BE2C (cell line): ENCODE measurements around the gene SFXN4.
"Not testable (repeated sequence)": the region's sequence is repeated elsewhere in the genome, so short reads cannot be mapped to it uniquely, and the experiment has no call there.

Experiments used
- DNase-seq: peaks from one replicate; pipeline ENCODE4 v3.0.0-alpha.2; 2020
- H3K27me3 ChIP-seq: fragments of 250-450 bp; sonication (Bioruptor Pico); 2 replicates; pipeline ENCODE4 v1.5.1; 2020; ENCODE audit warnings: mild to moderate bottlenecking
- H3K36me3 ChIP-seq: fragments of 250-450 bp; sonication (Bioruptor Pico); 2 replicates; pipeline ENCODE4 v1.5.1; 2020; ENCODE audit warnings: mild to moderate bottlenecking
- H3K4me1 ChIP-seq: fragments of 250-450 bp; sonication (Bioruptor Pico); 2 replicates; pipeline ENCODE4 v1.5.1; 2020
- H3K4me3 ChIP-seq: 2 replicates; pipeline ENCODE4 v1.5.1; 2011; ENCODE audit warnings: low read depth, low read length
- H3K9me3 ChIP-seq: fragments of 250-450 bp; sonication (Bioruptor Pico); 2 replicates; pipeline ENCODE4 v1.5.1; 2020
- TF ChIP-seq, protein P1 (sequence below): IDR thresholded peaks from 2 replicates; pipeline ENCODE4 v1.5.1; 2012; ENCODE audit warnings: mild to moderate bottlenecking, low read depth, low read length

SFXN4 gene

DNA sequence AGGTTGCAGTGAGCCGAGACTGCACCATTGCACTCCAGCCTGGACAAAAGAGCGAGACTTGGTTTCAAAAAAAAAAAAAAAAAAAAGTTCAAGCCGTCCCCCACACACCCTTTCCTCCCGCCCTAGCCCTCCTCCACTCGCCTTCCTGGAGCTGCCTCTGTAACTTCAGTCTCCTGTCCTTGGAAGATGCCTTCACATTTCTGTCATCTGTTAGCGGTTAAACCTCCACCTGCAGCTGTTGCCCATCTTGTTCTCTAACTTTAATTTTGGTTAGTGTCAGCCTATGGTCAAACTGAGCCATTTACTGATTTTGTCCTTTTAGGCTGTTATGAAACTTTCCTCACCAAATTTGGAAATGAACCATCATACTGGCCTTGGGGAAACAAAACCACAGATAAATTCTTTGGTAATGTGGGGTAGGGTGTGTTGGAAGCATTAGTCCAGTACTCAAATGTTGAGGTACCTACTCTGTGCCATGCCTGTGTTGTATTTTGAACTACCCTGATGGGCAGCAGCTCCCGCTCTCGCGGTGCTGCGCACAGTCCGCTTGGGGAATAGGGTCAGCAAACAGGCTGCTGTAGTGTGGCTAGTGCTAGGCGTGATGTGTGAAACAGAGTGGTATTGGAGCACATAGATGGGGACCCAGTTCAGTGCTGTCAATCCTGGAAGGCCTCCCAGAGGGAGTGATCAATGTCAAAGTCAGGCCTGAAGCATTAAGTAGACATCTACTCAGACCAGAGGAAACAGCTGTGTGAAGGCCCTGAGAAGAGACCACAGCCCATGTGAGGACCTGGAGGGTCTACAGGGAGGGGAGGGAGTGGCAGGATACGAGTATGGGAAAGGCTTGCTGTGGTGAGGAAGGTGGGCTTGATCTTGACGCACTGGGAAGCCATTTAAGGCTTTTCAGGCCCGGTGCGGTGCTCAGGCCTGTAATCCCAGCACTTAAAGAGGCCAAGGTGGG lies 26.9 kb downstream of the SFXN4 start:
- Histone ChIP-seq H3K9me3 (no peaks in the 10 kb centered on the region), H3K4me3 (no peak overlapping the region), H3K27me3 (no peaks in the 10 kb centered on the region), H3K36me3 (peaks cover 23% of the 10 kb centered on the region), H3K4me1 (peaks cover under 1% of the 10 kb centered on the region; the same call in 1 of the 2 replicates)
- TF ChIP-seq, protein P1, sequence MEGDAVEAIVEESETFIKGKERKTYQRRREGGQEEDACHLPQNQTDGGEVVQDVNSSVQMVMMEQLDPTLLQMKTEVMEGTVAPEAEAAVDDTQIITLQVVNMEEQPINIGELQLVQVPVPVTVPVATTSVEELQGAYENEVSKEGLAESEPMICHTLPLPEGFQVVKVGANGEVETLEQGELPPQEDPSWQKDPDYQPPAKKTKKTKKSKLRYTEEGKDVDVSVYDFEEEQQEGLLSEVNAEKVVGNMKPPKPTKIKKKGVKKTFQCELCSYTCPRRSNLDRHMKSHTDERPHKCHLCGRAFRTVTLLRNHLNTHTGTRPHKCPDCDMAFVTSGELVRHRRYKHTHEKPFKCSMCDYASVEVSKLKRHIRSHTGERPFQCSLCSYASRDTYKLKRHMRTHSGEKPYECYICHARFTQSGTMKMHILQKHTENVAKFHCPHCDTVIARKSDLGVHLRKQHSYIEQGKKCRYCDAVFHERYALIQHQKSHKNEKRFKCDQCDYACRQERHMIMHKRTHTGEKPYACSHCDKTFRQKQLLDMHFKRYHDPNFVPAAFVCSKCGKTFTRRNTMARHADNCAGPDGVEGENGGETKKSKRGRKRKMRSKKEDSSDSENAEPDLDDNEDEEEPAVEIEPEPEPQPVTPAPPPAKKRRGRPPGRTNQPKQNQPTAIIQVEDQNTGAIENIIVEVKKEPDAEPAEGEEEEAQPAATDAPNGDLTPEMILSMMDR, result no peak
- no peak for DNase-seq

- H3K36me3 ChIP-seq, result peaks cover 23% of the 10 kb centered on the region
- not testable (repeated sequence) for H3K27me3 ChIP-seq, H3K4me3 ChIP-seq, DNase-seq, H3K9me3 ChIP-seq, H3K4me1 ChIP-seq
- TF ChIP-seq, protein P1, result 0 out of 2 replicates have a peak, but pooled peaks have one; percentile 11
Observed at GRCh38 chr10:119137878-119138277, 27.6 kb downstream of the SFXN4 start.

DNA sequence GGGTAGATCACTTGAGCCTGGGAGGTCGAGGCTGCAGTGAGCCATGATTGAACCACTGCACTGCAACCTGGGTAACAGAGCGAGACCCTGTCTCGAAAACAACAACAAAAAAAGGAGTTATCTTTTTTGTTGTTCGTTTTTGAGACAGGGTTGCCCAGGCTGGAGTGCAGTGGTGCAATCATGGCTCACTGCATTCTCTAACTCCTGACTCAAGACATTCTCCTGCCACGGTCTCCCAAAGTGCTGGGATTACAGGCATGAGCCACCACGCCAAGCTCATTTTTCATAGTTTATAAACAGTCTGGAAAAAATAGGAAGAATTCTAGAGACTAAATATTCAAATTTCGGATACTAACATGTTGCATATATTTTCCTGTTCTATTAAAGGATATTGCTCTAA lies 29.4 kb downstream of the SFXN4 start:
- no peaks in the 10 kb centered on the region for H3K9me3 ChIP-seq
- peaks cover 20% of the 10 kb centered on the region for H3K36me3 ChIP-seq
- no peak overlapping the region for H3K4me3 ChIP-seq
- no peak for DNase-seq
- H3K4me1 ChIP-seq, result no peaks in the 10 kb centered on the region
- TF ChIP-seq, protein P1, result no peak
- no peaks in the 10 kb centered on the region for H3K27me3 ChIP-seq

DNA sequence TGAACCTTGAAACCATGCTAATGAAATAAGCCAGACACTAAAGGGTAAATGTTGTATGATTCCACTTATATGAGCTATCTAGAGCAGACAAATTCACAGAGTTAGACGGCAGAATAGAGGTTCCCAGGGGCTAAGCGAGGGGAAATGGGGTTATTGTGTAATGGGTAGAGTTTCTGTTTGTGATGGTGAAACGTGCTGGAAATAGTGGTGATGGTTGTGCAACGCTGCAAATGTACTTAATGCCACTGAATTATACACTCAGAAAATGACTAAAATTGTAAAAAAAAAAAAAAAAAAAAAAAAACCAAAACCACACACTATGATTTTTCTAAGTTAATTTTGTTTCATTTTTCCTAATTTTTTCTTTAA lies 30.0 kb downstream of the SFXN4 start:
- no peak overlapping the region for H3K4me3 ChIP-seq
- H3K9me3 ChIP-seq, result no peaks in the 10 kb centered on the region
- DNase-seq, result no peak
- no peaks in the 10 kb centered on the region for H3K4me1 ChIP-seq
- H3K27me3 ChIP-seq, result no peaks in the 10 kb centered on the region
- TF ChIP-seq, protein P1, result no peak
- H3K36me3 ChIP-seq, result peaks cover 17% of the 10 kb centered on the region

GRCh38 chr10:119133949-119134348 lies 31.6 kb downstream of the SFXN4 start:
- no peaks in the 10 kb centered on the region for H3K9me3 ChIP-seq
- H3K27me3 ChIP-seq, result no peaks in the 10 kb centered on the region
- H3K4me3 ChIP-seq, result no peak overlapping the region
- H3K4me1 ChIP-seq, result no peaks in the 10 kb centered on the region
- no peak for DNase-seq
- peaks cover 10% of the 10 kb centered on the region for H3K36me3 ChIP-seq
- TF ChIP-seq, protein P1, result no peak

DNA sequence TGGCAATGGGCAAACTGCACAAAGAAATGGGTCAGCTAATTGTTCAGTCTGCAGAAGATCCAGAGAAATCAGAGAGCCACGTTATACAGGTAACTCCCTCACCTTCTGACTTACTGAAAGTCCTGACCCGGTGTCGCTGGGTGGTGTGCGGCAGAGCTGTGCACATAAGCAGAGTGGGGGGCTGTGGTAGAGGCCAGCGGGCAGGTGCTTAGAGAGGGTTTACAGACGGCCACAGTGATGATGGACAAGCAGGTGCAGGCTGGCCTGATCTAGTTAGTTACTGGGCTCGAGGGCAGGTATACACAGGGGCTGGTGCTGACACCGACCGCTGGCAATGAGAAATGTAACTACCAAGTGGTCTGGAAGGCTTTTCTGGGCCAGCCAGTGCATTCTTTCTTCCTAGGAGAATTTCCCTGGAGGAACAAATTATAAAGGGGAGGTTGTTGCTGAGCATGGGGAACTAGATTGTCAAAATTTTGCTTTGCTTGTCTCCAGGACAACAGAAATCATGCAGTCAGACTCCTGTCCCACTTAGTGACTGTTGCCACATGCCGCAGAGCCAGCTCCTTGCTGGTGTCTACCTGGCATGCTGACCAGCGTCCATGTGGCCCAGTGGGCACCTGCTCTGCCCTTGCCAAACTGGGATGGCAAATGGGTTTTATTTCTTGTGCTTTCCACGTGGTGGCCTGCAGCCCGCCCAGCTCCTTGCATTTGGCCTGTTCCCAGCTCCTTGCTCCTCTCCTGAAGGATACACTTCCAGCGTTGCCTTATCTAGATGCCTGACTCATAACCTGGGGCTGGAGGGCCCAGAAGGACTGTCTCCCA lies 32.8 kb downstream of the SFXN4 start:
- Histone ChIP-seq H3K4me1 (no peaks in the 10 kb centered on the region), H3K27me3 (no peaks in the 10 kb centered on the region), H3K9me3 (no peaks in the 10 kb centered on the region), H3K36me3 (peaks cover 10% of the 10 kb centered on the region), H3K4me3 (no peak overlapping the region)
- DNase-seq, result no peak
- TF ChIP-seq, protein P1, result no peak
